GM06990 (cell line): ENCODE results near the gene PCDHA3.

Experiments
- DNase-seq: peaks from one replicate; pipeline ENCODE4 v3.0.0-alpha.2; 2011; ENCODE audit not compliant: insufficient read length; ENCODE audit errors: extremely low read depth
- H3K27me3 ChIP-seq: replicated peaks from 2 replicates; pipeline ENCODE4 v1.6.0; 2011; ENCODE audit warnings: low read length; ENCODE audit not compliant: control insufficient read depth, insufficient read depth
- H3K36me3 ChIP-seq: 2 replicates; pipeline ENCODE4 v1.5.1; 2011; ENCODE audit warnings: low read length; ENCODE audit not compliant: control insufficient read depth, insufficient read depth
- H3K4me3 ChIP-seq: replicated peaks from 2 replicates; pipeline ENCODE4 v1.5.1; 2011; ENCODE audit warnings: low read depth, mild to moderate bottlenecking, control low read depth, low read length
- TF ChIP-seq, protein P1 (sequence below): IDR thresholded peaks from 2 replicates; pipeline ENCODE4 v1.5.1; 2011; ENCODE audit warnings: low read length, control low read depth, mild to moderate bottlenecking, inconsistent platforms; ENCODE audit not compliant: insufficient read depth, poor library complexity, severe bottlenecking

PCDHA3 gene

DNA sequence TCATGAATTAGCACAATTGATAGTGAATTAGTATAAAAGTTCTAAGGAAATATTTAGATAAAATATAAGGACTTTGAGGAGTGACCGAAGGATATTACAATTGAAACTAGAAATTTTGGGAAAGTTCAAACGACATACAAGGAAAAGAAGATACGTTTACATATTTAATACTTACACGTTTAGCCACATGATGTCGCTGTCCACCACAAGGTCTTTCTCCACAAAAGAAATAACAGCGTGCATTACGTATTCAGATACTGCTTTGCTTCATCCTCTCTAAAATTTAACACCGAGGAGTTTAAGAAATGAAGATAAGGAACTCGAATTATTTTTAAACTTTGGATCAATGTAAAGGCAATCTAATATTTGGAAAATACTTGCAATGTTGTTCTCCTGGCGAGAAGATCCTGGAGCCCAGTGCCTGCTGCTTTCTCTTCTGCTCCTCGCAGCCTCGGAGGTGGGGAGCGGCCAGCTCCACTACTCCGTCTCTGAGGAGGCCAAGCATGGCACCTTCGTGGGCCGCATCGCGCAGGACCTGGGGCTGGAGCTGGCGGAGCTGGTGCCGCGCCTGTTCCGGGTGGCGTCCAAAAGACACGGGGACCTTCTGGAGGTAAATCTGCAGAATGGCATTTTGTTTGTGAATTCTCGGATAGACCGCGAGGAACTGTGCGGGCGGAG is at the start of gene PCDHA3:
PCDHA3 (plus strand) TSS at position 242 of the 678 bp plus-strand sequence.
- TF ChIP-seq, protein P1, sequence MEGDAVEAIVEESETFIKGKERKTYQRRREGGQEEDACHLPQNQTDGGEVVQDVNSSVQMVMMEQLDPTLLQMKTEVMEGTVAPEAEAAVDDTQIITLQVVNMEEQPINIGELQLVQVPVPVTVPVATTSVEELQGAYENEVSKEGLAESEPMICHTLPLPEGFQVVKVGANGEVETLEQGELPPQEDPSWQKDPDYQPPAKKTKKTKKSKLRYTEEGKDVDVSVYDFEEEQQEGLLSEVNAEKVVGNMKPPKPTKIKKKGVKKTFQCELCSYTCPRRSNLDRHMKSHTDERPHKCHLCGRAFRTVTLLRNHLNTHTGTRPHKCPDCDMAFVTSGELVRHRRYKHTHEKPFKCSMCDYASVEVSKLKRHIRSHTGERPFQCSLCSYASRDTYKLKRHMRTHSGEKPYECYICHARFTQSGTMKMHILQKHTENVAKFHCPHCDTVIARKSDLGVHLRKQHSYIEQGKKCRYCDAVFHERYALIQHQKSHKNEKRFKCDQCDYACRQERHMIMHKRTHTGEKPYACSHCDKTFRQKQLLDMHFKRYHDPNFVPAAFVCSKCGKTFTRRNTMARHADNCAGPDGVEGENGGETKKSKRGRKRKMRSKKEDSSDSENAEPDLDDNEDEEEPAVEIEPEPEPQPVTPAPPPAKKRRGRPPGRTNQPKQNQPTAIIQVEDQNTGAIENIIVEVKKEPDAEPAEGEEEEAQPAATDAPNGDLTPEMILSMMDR, result no peak
- H3K4me3 ChIP-seq, result no peak within 1 kb of the TSS
- DNase-seq, result no peak
- H3K27me3 ChIP-seq, result no peaks in the 10 kb centered on the region
- H3K36me3 ChIP-seq, result no peaks in the 10 kb centered on the region

DNA sequence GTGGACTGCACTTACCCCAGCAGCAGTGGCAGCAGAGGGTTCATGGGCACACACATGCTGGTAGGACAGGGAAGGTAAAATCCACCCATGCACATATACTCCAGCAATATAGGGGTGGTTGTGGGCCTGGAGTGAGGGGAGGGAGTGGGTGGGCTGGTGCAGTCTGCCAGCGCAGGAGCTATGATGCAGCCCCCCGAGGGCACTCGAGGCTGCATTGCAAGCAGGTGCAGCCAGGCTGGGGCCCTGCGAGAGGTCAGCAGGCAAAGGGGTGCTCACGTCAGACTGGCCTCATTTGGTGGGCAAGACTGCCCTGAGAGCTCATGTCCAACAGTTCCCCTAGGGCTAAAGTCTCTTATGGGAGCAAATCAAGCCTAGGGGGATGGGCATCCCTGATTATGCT is 47.3 kb upstream of the PCDHA3 start:
- no peaks in the 10 kb centered on the region for H3K36me3 ChIP-seq
- TF ChIP-seq, protein P1, result no peak
- no peak for DNase-seq
- H3K27me3 ChIP-seq, result no peaks in the 10 kb centered on the region
- H3K4me3 ChIP-seq, result no peak overlapping the region

DNA sequence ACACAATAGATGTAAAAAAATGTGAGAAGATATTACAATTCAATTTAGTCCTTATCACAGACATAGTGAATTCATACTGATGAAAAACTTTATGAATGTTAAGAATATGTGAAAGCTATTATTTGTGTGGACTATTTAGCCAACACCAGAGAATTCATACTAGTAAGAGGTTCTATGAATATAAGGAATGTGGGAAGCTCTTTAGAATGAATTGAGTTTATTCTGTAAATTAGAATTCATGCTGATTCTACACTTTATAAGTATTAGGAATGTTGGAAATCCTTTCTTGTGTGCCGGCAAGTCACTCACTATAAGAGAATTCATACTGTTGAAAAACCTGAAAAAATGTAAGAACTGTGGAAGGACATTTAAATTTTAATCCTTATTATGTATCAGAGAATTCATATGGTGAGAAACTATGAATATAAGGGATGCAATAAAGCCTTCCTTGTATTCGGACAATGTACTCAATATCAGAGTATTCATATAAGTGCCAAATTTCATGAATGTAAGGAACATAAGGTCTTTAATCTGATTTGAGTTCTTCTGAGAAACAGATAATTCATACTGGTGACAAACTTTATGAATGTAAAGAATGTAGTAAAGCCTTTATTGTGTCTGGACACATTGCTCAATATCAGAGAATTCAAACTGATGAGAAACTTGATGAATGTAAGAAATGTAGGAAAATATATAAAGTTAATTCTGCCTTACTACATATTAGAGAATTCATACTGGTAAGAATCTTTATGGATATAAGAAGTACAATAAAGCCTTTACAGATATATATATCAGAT is 36.5 kb upstream of the PCDHA3 start:
- no peak overlapping the region for H3K4me3 ChIP-seq
- H3K36me3 ChIP-seq, result no peaks in the 10 kb centered on the region
- TF ChIP-seq, protein P1, result no peak
- H3K27me3 ChIP-seq, result no peaks in the 10 kb centered on the region
- no peak for DNase-seq

GRCh38 chr5:140767444-140767843 is 33.4 kb upstream of the PCDHA3 start:
- DNase-seq, result no peak
- TF ChIP-seq, protein P1, result no peak
- Histone ChIP-seq H3K36me3 (no peaks in the 10 kb centered on the region), H3K27me3 (no peaks in the 10 kb centered on the region), H3K4me3 (no peak overlapping the region)

DNA sequence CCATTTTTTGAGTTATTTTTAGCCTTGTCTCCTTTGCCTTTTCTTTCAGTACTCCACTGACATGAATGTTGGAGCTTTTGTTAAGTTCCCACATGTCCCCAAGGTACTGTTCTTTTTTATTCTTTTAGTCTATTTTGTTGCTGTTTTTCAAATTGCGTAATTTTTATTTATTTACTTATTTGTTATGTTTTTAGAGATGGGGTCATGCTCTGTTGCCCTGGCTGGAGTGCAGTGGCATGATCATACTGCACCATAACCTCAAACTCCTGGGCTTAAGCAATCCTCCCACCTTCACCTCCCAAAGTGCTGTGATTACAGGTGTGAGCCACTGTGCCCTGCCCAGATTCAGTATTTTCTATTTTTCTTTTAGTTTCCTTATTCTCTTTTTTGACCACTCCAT is 20.3 kb upstream of the PCDHA3 start:
- TF ChIP-seq, protein P1, result no peak
- Histone ChIP-seq H3K36me3 (no peaks in the 10 kb centered on the region), H3K4me3 (no peak overlapping the region), H3K27me3 (no peaks in the 10 kb centered on the region)
- DNase-seq, result no peak
